ENCODE measurements around the gene NOL3. TPM values are rescaled to one million over a fixed set of nuclear protein-coding genes. Genes with fewer than 3 reads are reported as not detected.

The NOL3 gene
- total RNA-seq, 1 experiment from 2014 or later: 5.6 TPM

DNA sequence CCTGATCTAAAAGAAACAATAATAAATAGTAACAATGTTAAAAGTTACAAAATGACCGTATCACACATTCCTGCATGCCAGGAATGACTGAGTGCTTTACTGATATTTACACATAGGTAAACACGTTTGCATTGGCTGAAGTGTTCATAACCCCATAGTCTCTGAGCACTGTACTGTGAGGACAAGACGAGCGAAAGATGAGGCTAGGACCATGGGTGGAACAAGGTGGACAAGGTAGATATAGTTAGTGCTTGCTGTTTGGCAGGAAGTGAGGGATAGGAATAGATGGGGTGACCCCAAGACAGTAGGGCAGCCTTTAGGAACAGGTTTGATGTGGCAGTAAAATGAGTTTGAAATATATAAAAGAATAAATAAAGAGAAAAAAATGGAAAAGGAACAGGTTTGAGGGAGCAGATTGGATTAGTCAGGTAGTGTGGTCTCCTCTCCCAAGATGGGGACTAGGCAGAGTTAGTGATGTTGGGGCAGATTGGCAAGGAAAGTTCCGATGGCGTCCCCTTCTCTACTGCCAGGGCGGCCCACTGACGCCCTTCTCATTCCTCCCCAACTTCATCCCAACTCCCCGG, 21.2 kb downstream of the NOL3 start:
- H2AFZ ChIP-seq (ENCODE audit: low read length): no peak overlapping the region

More for the DNA sequence above, 21.2 kb downstream of the NOL3 start:
- Histone ChIP-seq H3K79me1 (ENCODE audit: insufficient read depth, low read depth, low read length, poor library complexity, severe bottlenecking) (peaks cover 13% of the 10 kb centered on the region), H3K4me1 (ENCODE audit: insufficient read depth, low read length) (no peaks in the 10 kb centered on the region), H4K20me1 (ENCODE audit: control insufficient read depth, insufficient read depth, insufficient read length) (no peaks in the 10 kb centered on the region), H3K9me3 (ENCODE audit: control insufficient read depth, low read depth, low read length) (no peaks in the 10 kb centered on the region), H2BK120ac (ENCODE audit: low read depth, low read length, poor library complexity, severe bottlenecking) (no peak overlapping the region), H3T11ph (ENCODE audit: low read length) (no peak overlapping the region), H3K18ac (ENCODE audit: insufficient read length, low read depth, low read length) (no peak overlapping the region), H4K5ac (ENCODE audit: insufficient read length, low read depth, low read length) (no peak overlapping the region), H3K4ac (ENCODE audit: low read depth, low read length) (no peak overlapping the region), H2BK12ac (ENCODE audit: insufficient read length, low read depth, low read length) (no peak overlapping the region), H3K56ac (ENCODE audit: insufficient read length, low read depth, low read length) (no peak overlapping the region), H3K27ac (ENCODE audit: insufficient read length, low read depth, low read length) (no peak overlapping the region), H4K91ac (ENCODE audit: insufficient read length, low read depth, low read length) (no peak overlapping the region), H3K4me2 (ENCODE audit: insufficient read depth, insufficient read length, low read length) (peak overlapping the region; percentile 89), H2AK5ac (ENCODE audit: insufficient read length, low read length) (no peak overlapping the region), H3K23ac (ENCODE audit: insufficient read length, low read depth, low read length) (no peak overlapping the region), H3K27me3 (ENCODE audit: insufficient read depth, low read length) (no peaks in the 10 kb centered on the region; the same call in 1 of the 2 replicates), H2BK5ac (ENCODE audit: insufficient read length, low read length) (no peak overlapping the region), H4K8ac (replicated peaks; ENCODE audit: insufficient read length, low read depth, low read length) (no peak overlapping the region), H3K14ac (ENCODE audit: insufficient read depth, low read length) (no peak overlapping the region), H3K23me2 (ENCODE audit: insufficient read length, low read depth, low read length, poor library complexity, severe bottlenecking) (peaks cover 8% of the 10 kb centered on the region), H3K9ac (ENCODE audit: extremely low read depth, insufficient read length, low read length) (no peak overlapping the region), H3K79me2 (ENCODE audit: insufficient read depth, low read length) (peaks cover 13% of the 10 kb centered on the region; the same call in 1 of the 2 replicates), H2BK15ac (ENCODE audit: low read depth, low read length) (no peak overlapping the region), H2BK20ac (ENCODE audit: low read depth, low read length, poor library complexity, severe bottlenecking) (no peak overlapping the region)
- peaks cover 8% of the 10 kb centered on the region for H3K27me3 Mint-ChIP-seq (ENCODE audit: low read depth)
- no CpG with 5 or more reads among the region's 9 CpGs for WGBS (ENCODE audit: extremely low coverage, insufficient read length, low lambda C conversion rate)
- peak overlapping the region; percentile 86 to 93 for H3K4me3 Mint-ChIP-seq
- peaks cover 31 to 39% (median 37%) of the 10 kb centered on the region in 3 experiments for H3K36me3 Mint-ChIP-seq (ENCODE audit: insufficient read depth in 1 of 3, low read depth in 3 of 3)
- H3K27ac Mint-ChIP-seq: no peak overlapping the region
- H3K4me1 Mint-ChIP-seq: peaks cover 23 to 34% of the 10 kb centered on the region in 2 experiments
- H3K9me3 Mint-ChIP-seq: no peaks in the 10 kb centered on the region; a peak in 1 of 5 replicates
- DNase-seq: no peak
- TF ChIP-seq, protein P1, sequence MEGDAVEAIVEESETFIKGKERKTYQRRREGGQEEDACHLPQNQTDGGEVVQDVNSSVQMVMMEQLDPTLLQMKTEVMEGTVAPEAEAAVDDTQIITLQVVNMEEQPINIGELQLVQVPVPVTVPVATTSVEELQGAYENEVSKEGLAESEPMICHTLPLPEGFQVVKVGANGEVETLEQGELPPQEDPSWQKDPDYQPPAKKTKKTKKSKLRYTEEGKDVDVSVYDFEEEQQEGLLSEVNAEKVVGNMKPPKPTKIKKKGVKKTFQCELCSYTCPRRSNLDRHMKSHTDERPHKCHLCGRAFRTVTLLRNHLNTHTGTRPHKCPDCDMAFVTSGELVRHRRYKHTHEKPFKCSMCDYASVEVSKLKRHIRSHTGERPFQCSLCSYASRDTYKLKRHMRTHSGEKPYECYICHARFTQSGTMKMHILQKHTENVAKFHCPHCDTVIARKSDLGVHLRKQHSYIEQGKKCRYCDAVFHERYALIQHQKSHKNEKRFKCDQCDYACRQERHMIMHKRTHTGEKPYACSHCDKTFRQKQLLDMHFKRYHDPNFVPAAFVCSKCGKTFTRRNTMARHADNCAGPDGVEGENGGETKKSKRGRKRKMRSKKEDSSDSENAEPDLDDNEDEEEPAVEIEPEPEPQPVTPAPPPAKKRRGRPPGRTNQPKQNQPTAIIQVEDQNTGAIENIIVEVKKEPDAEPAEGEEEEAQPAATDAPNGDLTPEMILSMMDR (conservative IDR thresholded peaks at IDR 0.05): no peak
